COLO829 (cell line): ENCODE measurements around the gene CXADR.
"Not testable (repeated sequence)": the region's sequence is repeated elsewhere in the genome, so short reads cannot be mapped to it uniquely, and the experiment has no call there.

Experiments used
- DNase-seq: peaks from one replicate; pipeline ENCODE4 v3.0.0; 2012; ENCODE audit warnings: low spot score

Gene CXADR

DNA sequence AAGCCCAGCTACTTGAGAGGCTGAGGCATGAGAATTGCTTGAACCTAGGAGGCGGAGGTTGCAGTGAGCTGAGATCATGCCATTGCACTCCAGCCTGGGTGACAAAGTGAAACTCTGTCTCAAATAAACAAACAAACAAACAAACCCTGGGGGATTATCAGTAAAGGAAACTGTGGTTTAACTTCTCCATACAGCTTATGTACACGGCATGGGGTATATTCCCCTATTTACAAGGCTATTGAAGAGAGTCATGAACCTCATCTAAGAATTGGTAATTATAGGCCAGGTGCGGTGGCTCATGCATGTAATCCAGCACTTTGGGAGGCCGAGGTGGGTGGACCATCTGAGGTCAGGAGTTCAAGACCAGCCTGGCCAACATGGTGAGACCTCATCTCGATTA is 9.9 kb upstream of the CXADR start:
- DNase-seq: not testable (repeated sequence)

- no peak for DNase-seq
These were observed 5.9 kb upstream of the CXADR start for GRCh38 chr21:17506951-17507350.

DNA sequence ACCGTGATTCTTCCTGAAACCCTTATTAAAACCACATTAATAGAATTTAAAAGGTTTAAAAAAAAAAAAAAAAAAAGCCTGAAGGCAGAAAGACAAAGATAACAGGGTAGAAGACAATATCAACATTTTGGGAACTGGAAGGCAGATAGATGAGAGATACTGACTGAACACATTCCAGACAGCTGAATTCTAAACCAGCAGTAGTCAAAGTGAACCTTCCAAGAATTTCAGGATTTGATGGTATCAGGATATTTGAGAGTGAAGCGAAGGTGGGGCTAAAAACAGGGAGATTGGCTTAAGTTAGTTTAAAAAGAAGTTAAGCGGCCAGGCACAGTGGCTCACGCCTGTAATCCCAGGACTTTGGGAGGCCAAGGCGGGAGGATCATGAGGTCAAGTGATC is 5.3 kb upstream of the CXADR start:
- DNase-seq: no peak

DNA sequence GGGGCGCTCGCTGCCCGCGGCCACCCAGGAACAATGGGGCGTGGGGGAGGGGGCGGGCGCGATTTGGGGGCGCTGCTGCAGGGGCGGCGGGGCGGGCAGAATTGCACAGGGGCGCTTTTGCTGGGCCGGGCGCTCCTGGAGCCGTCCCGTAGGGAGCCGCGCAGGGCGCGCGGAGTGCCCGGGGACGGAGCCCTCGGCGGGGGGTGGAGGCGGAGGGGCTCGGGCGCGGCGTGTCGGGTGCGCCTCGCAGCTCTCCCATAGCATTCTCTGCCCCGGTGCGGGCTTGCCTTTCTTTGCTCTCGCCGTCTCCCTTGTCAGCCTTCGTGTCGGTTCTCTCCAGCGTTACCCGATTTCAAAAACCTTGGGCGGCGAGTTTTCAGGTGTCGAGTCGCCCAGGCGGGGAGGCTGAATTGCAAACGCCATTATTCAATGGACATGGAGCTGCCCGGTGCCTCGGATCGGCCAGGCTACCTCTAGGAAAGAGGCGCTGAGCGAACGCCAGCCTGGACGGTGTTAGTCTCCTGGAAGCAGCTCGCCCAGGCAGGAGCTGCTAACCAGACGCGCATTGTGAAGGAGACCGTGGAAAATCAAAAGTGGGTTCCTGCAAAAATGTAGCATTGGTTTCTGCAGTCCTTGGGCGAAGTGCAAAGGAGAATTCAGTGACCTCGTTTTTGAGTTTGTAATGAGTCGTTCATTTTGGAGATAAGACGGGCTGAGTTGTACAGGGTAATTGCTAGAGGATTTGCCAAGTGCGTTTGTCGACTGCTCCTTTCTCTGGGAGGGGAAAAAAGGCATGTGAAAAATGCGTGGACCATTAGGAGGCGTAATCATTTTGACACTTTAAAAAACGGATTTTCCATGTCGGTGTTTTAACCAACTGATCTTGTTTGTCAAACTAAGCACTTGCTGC is 626 bp downstream of the CXADR start:
- DNase-seq: no peak

DNA sequence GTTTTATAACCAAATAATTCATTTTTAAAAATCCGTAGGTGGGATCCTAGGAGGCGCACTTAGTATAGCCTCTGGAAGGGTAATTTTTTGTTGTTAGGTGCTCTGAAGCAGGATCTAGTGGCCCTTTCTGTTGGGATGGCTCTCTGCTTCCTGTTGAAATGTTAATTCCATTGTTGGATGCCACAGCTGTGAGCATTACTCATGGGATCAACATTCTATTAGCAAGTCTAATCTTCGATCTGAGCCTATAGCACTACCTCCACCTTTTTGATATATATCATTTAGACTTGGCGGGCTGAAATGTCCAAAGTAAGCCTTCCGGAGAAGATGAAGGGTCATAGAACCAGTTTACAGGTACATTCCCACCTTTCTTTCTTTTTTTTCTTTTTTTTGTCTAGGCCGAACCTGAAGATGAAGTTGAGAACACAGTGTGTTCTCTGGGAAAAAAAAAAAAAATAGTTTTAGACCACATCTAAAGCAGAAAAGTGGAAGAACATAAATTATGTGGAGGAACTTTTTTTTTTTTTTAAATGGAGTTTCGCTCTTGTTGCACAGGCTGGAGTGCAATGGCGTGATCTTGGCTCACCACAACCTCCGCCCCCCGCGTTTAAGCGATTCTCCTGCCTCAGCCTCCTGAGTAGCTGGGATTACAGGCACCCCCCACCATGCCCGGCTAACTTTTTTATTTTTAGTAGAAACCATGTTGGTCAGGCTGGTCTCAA is 1.4 kb downstream of the CXADR start:
- no peak for DNase-seq

- not testable (repeated sequence) for DNase-seq
These were observed 4.2 kb downstream of the CXADR start for GRCh38 chr21:17517008-17517407.

GRCh38 chr21:17519208-17519738 is 6.4 kb downstream of the CXADR start:
- no peak for DNase-seq

- DNase-seq: no peak
These were observed 7.2 kb downstream of the CXADR start for GRCh38 chr21:17519965-17520609.

- no peak for DNase-seq
These were observed 10.2 kb downstream of the CXADR start for GRCh38 chr21:17523007-17523451.

- not testable (repeated sequence) for DNase-seq
These were observed 11.2 kb downstream of the CXADR start for GRCh38 chr21:17523979-17524494.

- no peak for DNase-seq
These were observed 11.8 kb downstream of the CXADR start for GRCh38 chr21:17524635-17525034.

DNA sequence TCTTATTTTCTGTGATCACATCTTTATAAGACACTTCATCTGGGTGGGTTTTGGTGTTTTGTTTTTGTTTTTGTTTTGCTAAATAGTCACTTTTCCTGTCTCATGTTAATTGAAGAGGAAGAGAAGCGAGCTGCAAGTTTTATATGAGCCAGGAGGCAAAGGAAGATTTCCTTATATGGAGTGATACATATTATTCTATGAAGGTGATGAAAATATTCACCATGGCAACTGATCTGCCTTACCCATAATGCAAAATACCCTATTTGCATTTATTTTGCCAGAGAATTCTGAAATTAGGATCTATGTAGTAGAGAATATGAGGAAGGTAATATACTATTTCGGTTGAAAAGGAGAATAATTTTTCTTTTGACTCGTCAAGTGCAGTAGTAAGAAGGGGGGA is 13.9 kb downstream of the CXADR start:
- no peak for DNase-seq

DNA sequence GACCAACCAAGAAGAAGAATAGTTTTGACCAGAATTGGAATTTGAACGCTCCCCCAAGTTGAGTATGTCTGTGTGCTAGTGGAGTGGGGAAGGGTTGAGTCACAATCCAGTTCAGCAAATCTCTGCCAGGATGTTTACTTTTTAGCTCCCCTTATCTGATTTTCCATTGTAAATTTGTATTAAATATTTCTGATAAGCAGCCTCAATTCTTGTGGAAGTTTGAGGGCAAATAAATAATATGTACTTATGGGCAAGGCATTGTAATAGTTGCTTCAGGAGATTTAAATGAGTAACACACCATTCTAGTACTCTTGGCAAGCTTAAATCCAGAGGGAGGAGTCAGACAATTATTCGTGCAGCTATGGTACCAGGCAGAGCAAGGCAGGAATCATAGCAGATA is 14.4 kb downstream of the CXADR start:
- no peak for DNase-seq

GRCh38 chr21:17527711-17528110 is 14.9 kb downstream of the CXADR start:
- no peak for DNase-seq

DNA sequence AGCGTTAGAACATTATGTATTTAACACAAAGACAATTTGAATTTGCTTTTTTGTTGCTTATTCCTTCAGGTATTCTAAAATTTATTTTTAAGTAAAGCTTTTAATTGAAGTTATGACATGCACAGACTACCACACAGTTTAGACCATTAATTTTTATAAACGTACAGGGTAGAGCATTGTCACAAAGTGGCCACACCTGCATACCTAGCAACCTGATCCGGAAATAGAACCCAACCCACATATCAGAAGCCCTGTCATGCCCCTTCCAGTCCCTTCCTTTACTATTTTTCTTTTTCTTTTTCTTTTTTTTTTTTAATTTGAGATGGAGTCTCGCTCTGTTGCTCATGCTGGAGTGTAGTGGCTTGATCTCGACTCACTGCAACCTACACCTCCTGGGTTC is 16.8 kb downstream of the CXADR start:
- no peak for DNase-seq

- DNase-seq: no peak
These were observed 19.4 kb downstream of the CXADR start for GRCh38 chr21:17532292-17532691.

DNA sequence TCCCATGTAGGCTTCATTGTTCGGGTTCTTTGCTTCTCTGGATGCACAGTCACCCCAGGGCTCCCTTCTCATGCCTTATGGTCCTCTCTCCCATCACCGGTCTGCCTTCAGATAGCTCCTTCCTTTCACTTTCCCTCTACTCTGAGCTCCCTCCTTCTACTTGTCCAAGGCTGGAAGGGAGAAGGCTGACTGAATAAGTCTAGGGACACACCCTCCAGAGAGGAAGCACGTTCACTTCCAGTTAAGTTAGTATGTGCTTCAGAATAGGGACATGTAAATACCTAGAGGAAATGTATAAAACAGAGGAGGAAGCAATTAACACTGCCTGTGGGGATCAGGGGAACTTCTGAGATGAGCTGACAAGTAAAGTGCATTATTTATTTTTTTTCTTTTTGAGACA is 23.5 kb downstream of the CXADR start:
- DNase-seq: no peak

- no peak for DNase-seq
These were observed 24.5 kb downstream of the CXADR start for GRCh38 chr21:17537299-17537698.

- no peak for DNase-seq
These were observed 25.7 kb downstream of the CXADR start for GRCh38 chr21:17538576-17538975.

DNA sequence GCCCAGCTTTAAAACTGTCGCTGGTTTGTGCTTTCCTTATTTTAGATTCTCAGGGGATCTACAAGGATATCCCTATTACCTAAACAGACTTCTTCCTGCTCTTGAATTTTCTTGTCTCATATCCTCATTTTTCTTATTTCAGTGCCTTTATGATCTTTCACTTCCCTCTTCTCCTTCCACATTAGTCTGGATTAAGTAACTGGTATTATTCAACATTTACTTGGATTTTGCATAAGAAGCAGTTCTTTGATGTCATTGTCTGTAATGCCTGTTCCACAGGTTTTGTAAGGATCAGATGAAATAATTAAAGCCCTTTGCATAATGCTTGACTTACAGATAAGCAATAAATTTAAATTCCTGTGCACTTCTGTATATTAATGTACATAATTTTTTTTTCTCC is 26.5 kb downstream of the CXADR start:
- DNase-seq: no peak

GRCh38 chr21:17539743-17540341 is 27.0 kb downstream of the CXADR start:
- DNase-seq: no peak

GRCh38 chr21:17540530-17540929 is 27.7 kb downstream of the CXADR start:
- DNase-seq: no peak
